IMR-90 (cell line): ENCODE measurements around the gene FAM228B. TPM values are rescaled to one million over a fixed set of nuclear protein-coding genes. Genes with fewer than 3 reads are reported as not detected.

Experiments used
- ATAC-seq: fragments of 200-7000 bp; cut with Tn5 transposase; 2 replicates; pipeline ENCODE4 v1.9.1; 2020; ENCODE audit warnings: low read depth, mild to moderate bottlenecking, moderate library complexity
- BruUV-seq: library from RNA; stranded (reverse); fragments of 400-500 nt; replicated peaks from 2 replicates; lab custom pipeline; 2021; lab: Mats Ljungman, UMichigan
- CTCF ChIA-PET: fragments of 300-600 bp; formaldehyde crosslinking; extraction: SDS; loops from one replicate; lab custom pipeline; 2021; ENCODE audit warnings: antibody characterized with exemption; lab: Yijun Ruan, JAX
- POLR2A ChIA-PET: fragments of 300-600 bp; sonication (Branson Sonifier 250); formaldehyde crosslinking; loops from one replicate; lab custom pipeline; 2022; ENCODE audit warnings: antibody characterized with exemption; ENCODE audit not compliant: unreplicated experiment; lab: Charles Lee
- DNase-seq: peaks from one replicate; pipeline ENCODE4 v3.0.0; 2013
- H2AFZ ChIP-seq: replicated peaks from 2 replicates; pipeline ENCODE3; 2013; ENCODE audit warnings: low read length, mild to moderate bottlenecking; ENCODE audit not compliant: poor library complexity
- H2AK5ac ChIP-seq: 2 replicates; pipeline ENCODE4 v1.6.1; 2013; ENCODE audit warnings: low read depth, low read length, inconsistent platforms
- H2AK9ac ChIP-seq: replicated peaks from 2 replicates; pipeline ENCODE3; 2013; ENCODE audit warnings: mild to moderate bottlenecking, low read depth, low read length, moderate library complexity; ENCODE audit not compliant: poor library complexity
- H2BK120ac ChIP-seq: 2 replicates; pipeline ENCODE4 v1.6.1; 2013; ENCODE audit warnings: low read depth, low read length, inconsistent platforms
- H2BK15ac ChIP-seq: 3 replicates; pipeline ENCODE4 v1.6.1; 2013; ENCODE audit warnings: low read depth, low read length, inconsistent platforms
- H2BK20ac ChIP-seq: 2 replicates; pipeline ENCODE4 v1.6.1; 2013; ENCODE audit warnings: low read depth, mild to moderate bottlenecking, inconsistent platforms, low read length, moderate library complexity
- H2BK5ac ChIP-seq: 2 replicates; pipeline ENCODE4 v1.6.1; 2013; ENCODE audit warnings: mild to moderate bottlenecking, low read depth, low read length, inconsistent platforms; ENCODE audit not compliant: poor library complexity, severe bottlenecking
- H3K14ac ChIP-seq: replicated peaks from 2 replicates; pipeline ENCODE4 v1.6.1; 2013; ENCODE audit warnings: low read depth, low read length, inconsistent platforms
- H3K18ac ChIP-seq: 2 replicates; pipeline ENCODE4 v1.6.1; 2013; ENCODE audit warnings: low read depth, low read length, control low read depth
- H3K23ac ChIP-seq: 2 replicates; pipeline ENCODE4 v1.6.1; 2013; ENCODE audit warnings: low read depth, low read length, inconsistent platforms
- H3K27ac ChIP-seq: 2 replicates; pipeline ENCODE4 v1.5.1; 2013; ENCODE audit warnings: mild to moderate bottlenecking, control low read depth, low read length; ENCODE audit not compliant: insufficient read depth
- H3K27me3 ChIP-seq: 2 replicates; pipeline ENCODE4 v1.6.1; 2013; ENCODE audit warnings: low read length; ENCODE audit not compliant: control insufficient read depth, insufficient read depth
- H3K36me3 ChIP-seq: 2 replicates; pipeline ENCODE4 v1.6.1; 2013; ENCODE audit warnings: low read length, mixed read lengths; ENCODE audit not compliant: control insufficient read depth, insufficient read depth
- H3K4ac ChIP-seq: 2 replicates; pipeline ENCODE4 v1.6.1; 2013; ENCODE audit warnings: low read depth, low read length, inconsistent platforms
- H3K4me1 ChIP-seq: 2 replicates; pipeline ENCODE4 v1.6.1; 2013; ENCODE audit warnings: low read length, mixed read lengths; ENCODE audit not compliant: control insufficient read depth, insufficient read depth
- H3K4me2 ChIP-seq: 2 replicates; pipeline ENCODE4 v1.6.1; 2013; ENCODE audit warnings: low read depth, mild to moderate bottlenecking, control low read depth, low read length, moderate library complexity
- H3K4me3 ChIP-seq: 2 replicates; pipeline ENCODE4 v1.5.1; 2013; ENCODE audit warnings: low read depth, mild to moderate bottlenecking, control low read depth, low read length, moderate library complexity; ENCODE audit not compliant: insufficient read depth
- H3K56ac ChIP-seq: 2 replicates; pipeline ENCODE4 v1.6.1; 2013; ENCODE audit warnings: low read length, inconsistent platforms; ENCODE audit not compliant: insufficient read depth; ENCODE audit errors: extremely low read depth
- H3K79me1 ChIP-seq, 2 experiments: 2 replicates each; pipeline ENCODE4 v1.6.1; 2013; ENCODE audit warnings: low read length in 2 of 2, inconsistent platforms in 1 of 2, low read depth in 1 of 2
- H3K9ac ChIP-seq: 2 replicates; pipeline ENCODE4 v1.6.1; 2013; ENCODE audit warnings: low read depth, low read length, control low read depth
- H3K9me1 ChIP-seq: 2 replicates; pipeline ENCODE4 v1.6.1; 2013; ENCODE audit warnings: low read length, inconsistent platforms; ENCODE audit not compliant: insufficient read depth
- H3K9me3 ChIP-seq: 2 replicates; pipeline ENCODE4 v1.6.1; 2013; ENCODE audit warnings: low read length; ENCODE audit not compliant: control insufficient read depth, insufficient read depth
- H4K20me1 ChIP-seq: 2 replicates; pipeline ENCODE4 v1.6.1; 2013; ENCODE audit warnings: low read length, inconsistent platforms; ENCODE audit not compliant: insufficient read depth
- H4K5ac ChIP-seq: 2 replicates; pipeline ENCODE4 v1.6.1; 2013; ENCODE audit warnings: mild to moderate bottlenecking, low read depth, low read length, control low read depth
- H4K8ac ChIP-seq, 2 experiments: 2 replicates each; pipeline ENCODE4 v1.6.1; 2013; ENCODE audit warnings: low read depth in 2 of 2, low read length in 2 of 2, control low read depth in 1 of 2, inconsistent platforms in 1 of 2
- H4K91ac ChIP-seq: 2 replicates; pipeline ENCODE4 v1.6.1; 2013; ENCODE audit warnings: low read depth, low read length, inconsistent platforms; ENCODE audit not compliant: insufficient read depth
- CHD1 ChIP-seq: IDR thresholded peaks from 2 replicates; pipeline ENCODE4 v1.6.1; 2012; ENCODE audit warnings: low read depth, low read length, improper control_type of control experiment
- MXI1 ChIP-seq: IDR thresholded peaks from 2 replicates; pipeline ENCODE4 v1.6.1; 2012; ENCODE audit warnings: low read depth, mild to moderate bottlenecking, low read length, moderate library complexity, borderline replicate concordance
- NFE2L2 ChIP-seq: fragments of 150-350 bp; IDR thresholded peaks from 2 replicates; pipeline ENCODE4 v1.6.1; 2016; ENCODE audit warnings: low read depth, mild to moderate bottlenecking, low read length
- POLR2A ChIP-seq: IDR thresholded peaks from 2 replicates; pipeline ENCODE4 v1.6.1; 2012; ENCODE audit warnings: mild to moderate bottlenecking, low read depth, low read length
- SMC3 ChIP-seq: fragments of 150-350 bp; IDR thresholded peaks from 2 replicates; pipeline ENCODE4 v1.6.1; 2016; ENCODE audit warnings: low read depth, mild to moderate bottlenecking, antibody characterized with exemption, low read length, moderate library complexity
- WGBS, 2 experiments: methylation state at CpG; one replicate each; pipeline versions ENCODE4 v1.1.5 to v1.1.7; 2013; ENCODE audit warnings: missing lambda C conversion rate in 2 of 2; ENCODE audit not compliant: insufficient read length in 1 of 2; ENCODE audit errors: extremely low coverage in 2 of 2; 5-methylcytosine and 5-hydroxymethylcytosine counted together
- dilution Hi-C: fragments of 300-500 bp; cut with HindIII; formaldehyde crosslinking; loops from one replicate; pipeline ENCODE4 v1.14.3; 2018; ENCODE audit warnings: low sequenced_read_pairs; ENCODE audit not compliant: unreplicated experiment
- in situ Hi-C: fragments of 300-500 bp; cut with MboI; formaldehyde crosslinking; loops from 3 replicates; pipeline ENCODE4 v1.14.3; 2019; ENCODE audit warnings: low sequenced_read_pairs, inconsistent platforms, mixed read lengths
- intact Hi-C: fragments of 100-400 bp; cut with micrococcal nuclease; formaldehyde crosslinking; loops from 2 replicates; pipeline ENCODE4 v1.10.0; 2022
- polyA plus RNA-seq, 3 experiments: library from polyadenylated mRNA; depleted of rRNA; stranded (reverse); fragments of >200 nt; gene quantifications; 2 replicates each; pipeline ENCODE4 v1.2.3, GENCODE V29; 2012; ENCODE audit warnings: low replicate concordance in 1 of 3
- total RNA-seq: library from RNA; depleted of rRNA; stranded (reverse); fragments of >200 nt; gene quantifications from 2 replicates; pipeline ENCODE4 v1.2.3, GENCODE V29; 2012
- TF ChIP-seq, protein P1 (sequence below): fragments of 150-350 bp; IDR thresholded peaks from 2 replicates; pipeline ENCODE4 v1.6.1; 2017; ENCODE audit warnings: mild to moderate bottlenecking, antibody characterized with exemption, low read length, low read depth

FAM228B gene
- total and polyA plus RNA-seq, 2 of the 4 experiments (the other 2 are of a cell fraction): 2.0 to 2.9 TPM

DNA sequence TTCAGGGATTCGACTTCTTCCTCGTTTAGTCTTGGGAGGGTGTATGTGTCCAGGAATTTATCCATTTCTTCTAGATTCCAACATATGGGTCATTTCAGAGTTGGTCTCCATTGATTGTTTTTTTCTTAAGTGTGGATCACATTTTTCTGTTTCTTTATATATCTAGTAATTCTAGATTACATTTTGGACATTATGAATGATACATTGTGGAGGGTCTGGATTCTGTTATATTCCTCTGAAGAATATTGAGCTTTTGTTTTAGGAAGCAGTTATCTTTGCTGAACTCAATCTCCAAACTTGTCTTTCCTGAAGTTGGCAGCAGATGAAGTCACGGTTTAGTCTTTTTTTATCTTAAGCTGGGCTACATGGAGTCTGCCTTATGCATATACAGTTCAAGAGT is 9.3 kb downstream of the FAM228B start:
- Histone ChIP-seq H3K18ac (no peak overlapping the region), H3K23ac (no peak overlapping the region), H3K27me3 (no peaks in the 10 kb centered on the region), H3K4ac (no peak overlapping the region), H2AK5ac (no peak overlapping the region), H3K4me1 (no peaks in the 10 kb centered on the region), H3K79me1 (no peaks in the 10 kb centered on the region), H2AK9ac (no peak overlapping the region), H3K14ac (no peak overlapping the region), H3K56ac (no peak overlapping the region), H2BK20ac (no peak overlapping the region), H4K8ac (no peak overlapping the region), H2BK120ac (no peak overlapping the region), H2BK5ac (no peak overlapping the region), H4K20me1 (no peaks in the 10 kb centered on the region), H3K9me3 (no peaks in the 10 kb centered on the region), H3K4me2 (no peak overlapping the region), H2AFZ (no peak overlapping the region), H2BK15ac (no peak overlapping the region), H3K27ac (no peak overlapping the region), H4K91ac (no peak overlapping the region), H3K9me1 (no peaks in the 10 kb centered on the region), H3K36me3 (no peaks in the 10 kb centered on the region), H3K4me3 (no peak overlapping the region), H3K9ac (no peak overlapping the region), H4K5ac (no peak overlapping the region)
- in situ Hi-C loops (no loop called here), dilution Hi-C loops (no loop called here), intact Hi-C loops (no loop called here)
- BruUV-seq: no TSS peak
- ChIA-PET POLR2A (no interaction called here), CTCF (no interaction called here)
- DNase-seq (no peak), ATAC-seq (no peak)
- no CpG with 5 or more reads among the region's 3 CpGs for WGBS, 2 experiments
- TF ChIP-seq POLR2A: no peak
- no peak for TF ChIP-seq SMC3
- no peak for TF ChIP-seq CHD1
- TF ChIP-seq MXI1: no peak
- TF ChIP-seq, protein P1, sequence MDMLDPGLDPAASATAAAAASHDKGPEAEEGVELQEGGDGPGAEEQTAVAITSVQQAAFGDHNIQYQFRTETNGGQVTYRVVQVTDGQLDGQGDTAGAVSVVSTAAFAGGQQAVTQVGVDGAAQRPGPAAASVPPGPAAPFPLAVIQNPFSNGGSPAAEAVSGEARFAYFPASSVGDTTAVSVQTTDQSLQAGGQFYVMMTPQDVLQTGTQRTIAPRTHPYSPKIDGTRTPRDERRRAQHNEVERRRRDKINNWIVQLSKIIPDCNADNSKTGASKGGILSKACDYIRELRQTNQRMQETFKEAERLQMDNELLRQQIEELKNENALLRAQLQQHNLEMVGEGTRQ: no peak
- no peak for TF ChIP-seq NFE2L2
